ENCODE results near the gene COL6A2.

COL6A2 gene

DNA sequence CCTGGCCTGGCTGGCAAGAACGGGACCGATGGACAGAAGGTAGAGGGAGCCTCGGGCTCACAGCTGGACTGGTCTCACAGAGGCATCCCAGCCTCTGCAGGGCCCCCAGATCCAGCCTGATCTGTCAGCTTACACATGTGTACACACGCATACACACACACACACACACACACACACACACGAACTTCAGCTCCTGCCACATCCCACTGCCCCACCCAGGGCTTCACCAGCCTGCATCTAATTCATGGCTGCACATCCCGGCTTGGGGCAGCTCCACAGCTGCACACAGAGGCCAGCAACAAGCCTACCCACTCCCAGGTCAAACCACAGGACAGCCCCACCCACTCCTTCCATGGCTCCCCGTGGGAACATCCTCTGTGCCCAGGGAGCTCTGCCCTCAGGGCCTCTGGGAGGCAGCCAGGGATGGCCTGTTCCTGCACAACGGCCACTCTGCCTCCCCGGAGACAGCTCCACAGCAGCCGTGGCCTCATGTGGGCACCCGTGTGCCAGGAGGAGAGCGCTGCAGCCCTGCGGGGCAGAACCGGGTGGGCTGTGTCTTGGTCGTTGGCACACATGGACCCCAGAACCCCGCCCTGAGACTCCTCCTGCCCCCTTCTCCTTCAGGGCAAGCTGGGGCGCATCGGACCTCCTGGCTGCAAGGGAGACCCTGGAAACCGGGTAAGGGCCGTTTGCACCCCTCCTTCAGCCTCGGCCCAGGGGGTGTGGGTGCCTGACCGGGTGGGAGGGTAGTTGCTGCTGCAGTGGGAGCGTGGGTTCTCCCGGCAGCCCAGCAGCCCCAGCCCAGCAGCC lies 19.1 kb downstream of the COL6A2 start:
- Histone ChIP-seq H3K27me3 (replicated peaks in 2 of 5; ENCODE audit: control insufficient read depth in 4 of 5, insufficient read depth in 5 of 5, low read length in 4 of 5) (no peaks in the 10 kb centered on the region), H3K4me3 (ENCODE audit: control insufficient read depth in 1 of 7, extremely low read depth in 1 of 7, insufficient read depth in 4 of 7, low read depth in 2 of 7, low read length in 6 of 7) (no peak overlapping the region), H3K27ac (ENCODE audit: insufficient read depth in 1 of 2, low read depth in 1 of 2, low read length in 2 of 2, poor library complexity in 1 of 2, severe bottlenecking in 2 of 2) (no peak overlapping the region), H3K9me3 (ENCODE audit: control extremely low read depth in 1 of 5, control insufficient read depth in 4 of 5, insufficient read depth in 2 of 5, low read depth in 1 of 5, low read length in 4 of 5) (peaks cover 0 to 11% (median 3%) of the 10 kb centered on the region in 5 experiments), H3K36me3 (ENCODE audit: control insufficient read depth in 4 of 4, insufficient read depth in 4 of 4, low read length in 3 of 4) (no peaks in the 10 kb centered on the region), H3K4me1 (ENCODE audit: control extremely low read depth in 1 of 4, control insufficient read depth in 4 of 4, insufficient read depth in 4 of 4, low read length in 3 of 4) (no peaks in the 10 kb centered on the region)
- 97% methylated on average over 19 of the region's 24 CpGs for WGBS (ENCODE audit: insufficient coverage)
- DNase-seq: no peak
- CTCF ChIA-PET: interaction anchor here (2.1 kb wide), 1 partner anchor 26 kb away, joined by 8 read pairs; no protein-coding TSS in a partner anchor
- POLR2A ChIA-PET: no interaction called here

DNA sequence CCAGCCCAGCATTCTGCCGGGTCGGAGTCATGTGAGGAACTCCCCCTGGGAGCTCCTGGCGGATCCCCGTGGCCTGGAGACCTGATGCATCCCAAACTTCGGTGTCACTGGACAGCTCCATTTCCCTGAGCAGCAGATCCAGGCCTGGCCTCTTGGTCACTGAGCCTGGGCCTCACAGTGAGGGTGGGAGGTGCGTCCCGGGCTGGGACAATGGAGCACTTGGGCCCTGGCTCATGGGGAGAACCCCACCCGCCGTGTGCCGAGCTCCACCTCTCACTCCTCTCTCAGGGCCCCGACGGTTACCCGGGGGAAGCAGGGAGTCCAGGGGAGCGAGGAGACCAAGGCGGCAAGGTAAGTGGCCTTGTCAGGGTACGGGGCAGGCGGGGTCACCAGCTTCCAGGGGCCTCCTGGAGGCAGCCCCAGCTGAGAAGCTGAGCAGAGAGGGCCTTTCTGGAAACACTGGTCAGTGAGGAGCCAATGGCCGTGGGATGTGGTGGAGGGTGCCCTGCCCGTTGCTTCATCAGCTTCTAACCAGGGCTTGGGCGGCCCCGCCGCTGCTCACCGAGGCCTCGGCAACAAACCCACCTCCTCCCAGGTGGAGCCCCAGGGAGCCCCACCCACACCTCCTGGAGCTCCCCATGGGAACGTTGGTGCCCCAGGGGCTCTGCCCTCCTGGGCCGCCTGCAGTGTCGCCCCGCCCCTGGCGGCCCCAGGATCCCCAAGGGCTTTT lies 19.8 kb downstream of the COL6A2 start:
- Histone ChIP-seq H3K27ac (ENCODE audit: insufficient read depth in 1 of 2, low read depth in 1 of 2, low read length in 2 of 2, poor library complexity in 1 of 2, severe bottlenecking in 2 of 2) (no peak overlapping the region), H3K4me1 (ENCODE audit: control extremely low read depth in 1 of 4, control insufficient read depth in 4 of 4, insufficient read depth in 4 of 4, low read length in 3 of 4) (no peaks in the 10 kb centered on the region)
- no peak for DNase-seq

DNA sequence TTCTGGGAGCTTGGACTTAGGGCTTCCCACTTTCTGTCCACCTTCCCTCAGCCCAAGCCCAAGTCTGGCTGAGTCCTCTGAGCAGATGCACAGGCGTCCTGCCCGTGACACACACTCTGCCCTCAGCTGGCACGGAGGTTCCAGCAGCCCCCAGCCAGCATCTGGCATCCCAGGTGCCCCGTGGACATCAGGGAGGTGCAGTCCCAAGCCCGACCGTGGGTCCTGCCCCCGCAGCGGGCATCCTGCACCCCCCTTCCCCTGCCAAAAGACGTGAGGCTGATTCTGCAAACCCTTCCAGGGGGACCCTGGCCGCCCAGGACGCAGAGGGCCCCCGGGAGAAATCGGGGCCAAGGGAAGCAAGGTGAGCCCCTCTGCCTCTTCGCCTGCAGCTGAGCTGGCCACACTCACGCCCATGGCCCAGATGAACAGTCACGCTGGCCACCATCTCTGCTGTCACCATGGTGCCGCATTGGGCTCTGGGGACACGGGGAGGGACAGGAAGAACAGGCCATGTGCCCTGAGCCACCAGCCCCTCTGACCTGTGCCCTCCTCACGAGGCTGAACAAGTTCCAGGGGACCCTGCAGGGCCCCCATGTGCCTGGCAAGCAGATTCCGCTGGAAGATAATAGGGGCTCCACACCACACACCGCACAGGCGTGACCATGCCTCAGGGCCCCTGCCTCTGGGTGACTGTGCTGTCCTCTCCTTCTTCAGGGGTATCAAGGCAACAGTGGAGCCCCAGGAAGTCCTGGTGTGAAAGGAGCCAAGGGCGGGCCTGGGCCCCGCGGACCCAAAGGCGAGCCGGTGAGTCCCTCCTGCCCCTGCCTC lies 20.6 kb downstream of the COL6A2 start:
- no peaks in the 10 kb centered on the region for H3K27me3 ChIP-seq (replicated peaks in 2 of 5; ENCODE audit: control insufficient read depth in 4 of 5, insufficient read depth in 5 of 5, low read length in 4 of 5)
- H3K36me3 ChIP-seq (ENCODE audit: control insufficient read depth in 4 of 4, insufficient read depth in 4 of 4, low read length in 3 of 4): no peaks in the 10 kb centered on the region
- no peak for DNase-seq
- WGBS (ENCODE audit: insufficient coverage): 96% methylated on average over 21 of the region's 27 CpGs
- H3K4me3 ChIP-seq (ENCODE audit: control insufficient read depth in 1 of 7, extremely low read depth in 1 of 7, insufficient read depth in 4 of 7, low read depth in 2 of 7, low read length in 6 of 7): no peak overlapping the region
- no peaks in the 10 kb centered on the region for H3K4me1 ChIP-seq (ENCODE audit: control extremely low read depth in 1 of 4, control insufficient read depth in 4 of 4, insufficient read depth in 4 of 4, low read length in 3 of 4)
- H3K27ac ChIP-seq (ENCODE audit: insufficient read depth in 1 of 2, low read depth in 1 of 2, low read length in 2 of 2, poor library complexity in 1 of 2, severe bottlenecking in 2 of 2): no peak overlapping the region
- peaks cover 0 to 11% (median 3%) of the 10 kb centered on the region in 5 experiments for H3K9me3 ChIP-seq (ENCODE audit: control extremely low read depth in 1 of 5, control insufficient read depth in 4 of 5, insufficient read depth in 2 of 5, low read depth in 1 of 5, low read length in 4 of 5)
- ChIA-PET CTCF (interaction anchor here (2.1 kb wide), 1 partner anchor 24 kb away, joined by 8 read pairs; no protein-coding TSS in a partner anchor), POLR2A (interaction anchor here (0.5 kb wide), 1 partner anchor 33 kb away, joined by 3 read pairs; no protein-coding TSS in a partner anchor)

More for the DNA sequence above, 19.8 kb downstream of the COL6A2 start:
- Histone ChIP-seq H3K4me3 (ENCODE audit: control insufficient read depth in 1 of 7, extremely low read depth in 1 of 7, insufficient read depth in 4 of 7, low read depth in 2 of 7, low read length in 6 of 7) (no peak overlapping the region), H3K36me3 (ENCODE audit: control insufficient read depth in 4 of 4, insufficient read depth in 4 of 4, low read length in 3 of 4) (no peaks in the 10 kb centered on the region), H3K27me3 (replicated peaks in 2 of 5; ENCODE audit: control insufficient read depth in 4 of 5, insufficient read depth in 5 of 5, low read length in 4 of 5) (no peaks in the 10 kb centered on the region), H3K9me3 (ENCODE audit: control extremely low read depth in 1 of 5, control insufficient read depth in 4 of 5, insufficient read depth in 2 of 5, low read depth in 1 of 5, low read length in 4 of 5) (peaks cover 0 to 11% (median 3%) of the 10 kb centered on the region in 5 experiments)
- 86% methylated on average over 23 of the region's 29 CpGs for WGBS (ENCODE audit: insufficient coverage)
- ChIA-PET POLR2A (interaction anchor here (0.5 kb wide), 1 partner anchor 34 kb away, joined by 3 read pairs; no protein-coding TSS in a partner anchor), CTCF (interaction anchor here (2.1 kb wide), 1 partner anchor 25 kb away, joined by 8 read pairs; no protein-coding TSS in a partner anchor)

DNA sequence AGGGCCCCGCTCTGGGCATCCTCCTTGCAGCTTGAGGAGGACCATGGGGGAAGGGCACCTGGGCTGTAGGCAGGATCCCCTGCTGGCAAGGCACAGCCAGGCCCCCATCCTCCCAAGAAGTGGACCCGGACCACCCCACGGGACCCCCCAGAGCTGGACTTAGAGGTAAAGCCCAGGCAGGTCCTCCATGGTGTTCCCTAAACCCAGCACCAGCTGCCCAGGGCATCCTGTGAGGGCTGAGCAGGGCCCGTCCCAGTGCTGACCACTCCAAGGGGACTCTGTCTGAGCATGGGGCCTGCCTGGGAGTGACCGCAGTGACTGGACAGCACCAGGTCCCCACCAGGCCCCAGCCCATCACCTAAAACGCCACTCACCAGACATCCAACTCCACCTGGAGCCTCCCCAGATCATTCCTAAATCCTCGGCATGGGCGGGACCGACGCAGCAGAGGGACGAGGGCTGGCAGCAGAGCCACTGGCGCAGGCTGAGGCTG lies 21.3 kb downstream of the COL6A2 start:
- WGBS (ENCODE audit: insufficient coverage): 100% methylated on average over 5 of the region's 12 CpGs
- H3K4me3 ChIP-seq (ENCODE audit: control insufficient read depth in 1 of 7, extremely low read depth in 1 of 7, insufficient read depth in 4 of 7, low read depth in 2 of 7, low read length in 6 of 7): no peak overlapping the region
- H3K9me3 ChIP-seq (ENCODE audit: control extremely low read depth in 1 of 5, control insufficient read depth in 4 of 5, insufficient read depth in 2 of 5, low read depth in 1 of 5, low read length in 4 of 5): peaks cover 0 to 11% (median 3%) of the 10 kb centered on the region in 5 experiments
- DNase-seq: no peak
- H3K36me3 ChIP-seq (ENCODE audit: control insufficient read depth in 4 of 4, insufficient read depth in 4 of 4, low read length in 3 of 4): no peaks in the 10 kb centered on the region
- ChIA-PET POLR2A (no interaction called here), CTCF (no interaction called here)
- H3K27ac ChIP-seq (ENCODE audit: insufficient read depth in 1 of 2, low read depth in 1 of 2, low read length in 2 of 2, poor library complexity in 1 of 2, severe bottlenecking in 2 of 2): no peak overlapping the region
- H3K27me3 ChIP-seq (replicated peaks in 2 of 5; ENCODE audit: control insufficient read depth in 4 of 5, insufficient read depth in 5 of 5, low read length in 4 of 5): no peaks in the 10 kb centered on the region
- no peaks in the 10 kb centered on the region for H3K4me1 ChIP-seq (ENCODE audit: control extremely low read depth in 1 of 4, control insufficient read depth in 4 of 4, insufficient read depth in 4 of 4, low read length in 3 of 4)

DNA sequence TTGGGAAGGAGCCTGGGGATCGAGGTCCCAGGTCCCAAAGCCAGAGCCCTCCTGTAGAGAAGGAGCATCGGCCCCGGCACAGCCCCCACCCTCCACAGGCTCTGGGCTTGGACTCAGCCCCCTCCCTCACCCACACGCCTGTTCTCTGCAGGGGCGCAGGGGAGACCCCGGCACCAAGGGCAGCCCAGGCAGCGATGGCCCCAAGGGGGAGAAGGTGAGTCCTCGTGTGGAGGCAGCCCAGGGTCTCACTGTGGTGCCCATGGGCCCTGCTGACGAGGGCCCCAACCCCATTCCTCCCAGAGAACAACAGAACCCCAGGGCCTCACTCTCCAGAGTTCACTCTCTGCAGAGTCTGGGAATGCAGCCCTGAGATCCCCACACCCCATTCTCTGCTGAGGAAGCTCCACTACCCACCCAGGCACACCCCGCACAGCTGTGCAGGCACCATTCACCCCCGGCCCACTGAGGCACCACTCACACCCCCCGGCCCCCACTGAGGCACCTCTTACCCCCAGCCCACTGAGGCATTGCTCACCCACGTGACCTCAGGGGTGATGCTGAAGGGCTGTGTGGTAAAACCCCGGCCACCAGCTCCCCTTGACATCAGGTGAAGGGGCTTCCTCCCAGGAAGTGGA lies 21.8 kb downstream of the COL6A2 start:
- H3K4me3 ChIP-seq (ENCODE audit: control insufficient read depth in 1 of 7, extremely low read depth in 1 of 7, insufficient read depth in 4 of 7, low read depth in 2 of 7, low read length in 6 of 7): no peak overlapping the region
- peaks cover 0 to 8% (median 2%) of the 10 kb centered on the region in 5 experiments for H3K9me3 ChIP-seq (ENCODE audit: control extremely low read depth in 1 of 5, control insufficient read depth in 4 of 5, insufficient read depth in 2 of 5, low read depth in 1 of 5, low read length in 4 of 5)
- H3K4me1 ChIP-seq (ENCODE audit: control extremely low read depth in 1 of 4, control insufficient read depth in 4 of 4, insufficient read depth in 4 of 4, low read length in 3 of 4): no peaks in the 10 kb centered on the region
- H3K27me3 ChIP-seq (replicated peaks in 2 of 5; ENCODE audit: control insufficient read depth in 4 of 5, insufficient read depth in 5 of 5, low read length in 4 of 5): no peaks in the 10 kb centered on the region
- ChIA-PET CTCF (no interaction called here), POLR2A (no interaction called here)
- 97% methylated on average over 8 of the region's 14 CpGs for WGBS (ENCODE audit: insufficient coverage)
- DNase-seq: no peak
- H3K36me3 ChIP-seq (ENCODE audit: control insufficient read depth in 4 of 4, insufficient read depth in 4 of 4, low read length in 3 of 4): no peaks in the 10 kb centered on the region
- no peak overlapping the region for H3K27ac ChIP-seq (ENCODE audit: insufficient read depth in 1 of 2, low read depth in 1 of 2, low read length in 2 of 2, poor library complexity in 1 of 2, severe bottlenecking in 2 of 2)

Data from common myeloid progenitor, CD34-positive (primary cell).